ENCODE results near the gene SGSM1. TPM values are rescaled to one million over a fixed set of nuclear protein-coding genes. Genes with fewer than 3 reads are reported as not detected.

The SGSM1 gene
- total and polyA plus RNA-seq, 12 donors = 1.1 to 14.3 (median 7.8) TPM

- Histone ChIP-seq H3K4me1 (peaks cover 0 to 22% (median 15%) of the 10 kb centered on the region in 9 donors), H3K27me3 (no peaks in the 10 kb centered on the region), H3K27ac (no peak overlapping the region), H3K9me3 (no peaks in the 10 kb centered on the region), H3K4me3 (no peak overlapping the region), H3K36me3 (no peaks in the 10 kb centered on the region)
- ATAC-seq (no peak), DNase-seq (no peak)
- intact Hi-C loops (cut with DNase I) = no loop called here
- TF ChIP-seq, protein P1, sequence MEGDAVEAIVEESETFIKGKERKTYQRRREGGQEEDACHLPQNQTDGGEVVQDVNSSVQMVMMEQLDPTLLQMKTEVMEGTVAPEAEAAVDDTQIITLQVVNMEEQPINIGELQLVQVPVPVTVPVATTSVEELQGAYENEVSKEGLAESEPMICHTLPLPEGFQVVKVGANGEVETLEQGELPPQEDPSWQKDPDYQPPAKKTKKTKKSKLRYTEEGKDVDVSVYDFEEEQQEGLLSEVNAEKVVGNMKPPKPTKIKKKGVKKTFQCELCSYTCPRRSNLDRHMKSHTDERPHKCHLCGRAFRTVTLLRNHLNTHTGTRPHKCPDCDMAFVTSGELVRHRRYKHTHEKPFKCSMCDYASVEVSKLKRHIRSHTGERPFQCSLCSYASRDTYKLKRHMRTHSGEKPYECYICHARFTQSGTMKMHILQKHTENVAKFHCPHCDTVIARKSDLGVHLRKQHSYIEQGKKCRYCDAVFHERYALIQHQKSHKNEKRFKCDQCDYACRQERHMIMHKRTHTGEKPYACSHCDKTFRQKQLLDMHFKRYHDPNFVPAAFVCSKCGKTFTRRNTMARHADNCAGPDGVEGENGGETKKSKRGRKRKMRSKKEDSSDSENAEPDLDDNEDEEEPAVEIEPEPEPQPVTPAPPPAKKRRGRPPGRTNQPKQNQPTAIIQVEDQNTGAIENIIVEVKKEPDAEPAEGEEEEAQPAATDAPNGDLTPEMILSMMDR (IDR thresholded peaks at IDR 0.05) = no peak
- WGBS, 2 donors = 45 to 57% methylated on average over 2 of the region's 2 CpGs
Observed at GRCh38 chr22:24822471-24822870, 16.5 kb downstream of the SGSM1 start.

- WGBS, 2 donors = 94 to 98% methylated on average over 9 of the region's 9 CpGs
- TF ChIP-seq, protein P1 (IDR thresholded peaks at IDR 0.05) = no peak
- H3K4me1 ChIP-seq = peaks cover 0 to 22% (median 15%) of the 10 kb centered on the region in 9 donors
Observed at GRCh38 chr22:24823787-24824186, 17.8 kb downstream of the SGSM1 start.

DNA sequence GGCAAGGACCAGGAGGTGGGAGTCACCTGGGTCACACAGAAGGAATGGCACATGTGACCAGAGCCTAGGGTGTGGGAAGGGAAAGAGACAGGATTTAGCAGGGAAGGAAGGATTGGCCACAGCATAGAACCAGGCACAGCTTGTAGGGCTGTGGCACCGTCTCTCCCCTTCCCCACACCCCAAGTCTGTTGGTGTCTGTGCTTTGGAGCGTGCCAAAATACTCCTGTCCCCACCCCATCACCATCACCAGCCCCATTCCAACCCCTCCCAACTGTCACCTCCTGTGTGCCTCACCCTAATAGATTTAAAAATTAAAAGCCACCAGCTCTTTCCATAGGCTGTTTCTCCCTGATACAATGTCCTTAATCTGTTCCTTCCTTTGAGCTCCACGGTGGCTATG is 18.2 kb downstream of the SGSM1 start:
- intact Hi-C loops (cut with DNase I) = no loop called here
- ATAC-seq = peak in 1 of 8 donors; percentile 35
- Histone ChIP-seq H3K4me3 (no peak overlapping the region), H3K27ac (no peak overlapping the region), H3K4me1 (peaks cover 0 to 22% (median 15%) of the 10 kb centered on the region in 9 donors), H3K36me3 (no peaks in the 10 kb centered on the region), H3K9me3 (no peaks in the 10 kb centered on the region), H3K27me3 (no peaks in the 10 kb centered on the region)
- WGBS, 2 donors = 41 to 50% methylated on average over 3 of the region's 3 CpGs
- TF ChIP-seq, protein P1 (IDR thresholded peaks at IDR 0.05) = no peak
- no peak for DNase-seq

More at GRCh38 chr22:24823787-24824186, 17.8 kb downstream of the SGSM1 start:
- Histone ChIP-seq H3K27ac (no peak overlapping the region), H3K4me3 (no peak overlapping the region), H3K9me3 (no peaks in the 10 kb centered on the region), H3K36me3 (no peaks in the 10 kb centered on the region), H3K27me3 (no peaks in the 10 kb centered on the region)
- ATAC-seq (no peak), DNase-seq (no peak)
- intact Hi-C loops (cut with DNase I) = no loop called here

DNA sequence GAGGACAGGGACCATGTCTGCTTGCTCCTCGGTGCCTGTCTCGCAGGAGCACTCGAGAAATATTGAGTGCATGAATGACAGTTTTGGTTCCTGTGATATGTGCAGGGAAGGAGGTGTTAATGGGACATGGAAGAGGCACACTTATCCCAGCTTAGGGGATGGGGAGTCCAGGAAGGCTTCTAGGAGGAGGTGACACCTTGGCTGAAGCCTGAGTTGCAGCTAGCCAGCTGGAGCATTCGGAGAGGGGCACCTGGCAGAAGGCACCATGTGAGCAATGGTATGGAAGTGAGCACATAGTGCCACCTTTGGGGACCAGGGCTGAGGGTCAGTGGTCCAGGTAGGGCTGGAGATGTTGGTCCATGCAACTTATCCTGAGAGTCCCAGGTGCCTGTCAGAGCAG is 18.9 kb downstream of the SGSM1 start:
- no peak for DNase-seq
- 88 to 90% methylated on average over 4 of the region's 4 CpGs for WGBS, 2 donors
- no peak for ATAC-seq
- TF ChIP-seq, protein P1 (IDR thresholded peaks at IDR 0.05) = no peak
- intact Hi-C loops (cut with DNase I) = no loop called here
- Histone ChIP-seq H3K27me3 (no peaks in the 10 kb centered on the region), H3K4me1 (peaks cover 0 to 16% (median 9%) of the 10 kb centered on the region in 9 donors), H3K36me3 (no peaks in the 10 kb centered on the region), H3K9me3 (no peaks in the 10 kb centered on the region), H3K4me3 (no peak overlapping the region), H3K27ac (no peak overlapping the region)

All from heart right ventricle (tissue), 16 donors.